Measurements from ENCODE around the gene STX18. TPM values are rescaled to one million over a fixed set of nuclear protein-coding genes. Genes with fewer than 3 reads are reported as not detected.

Gene STX18
- total RNA-seq, 4 donors from 2014 or later = 9.2 to 56.9 (median 42.1) TPM

- Histone ChIP-seq H3K4me1 (no peaks in the 10 kb centered on the region), H3K27ac (no peak overlapping the region), H3K9me3 (no peaks in the 10 kb centered on the region), H3K4me3 (no peak overlapping the region), H3K36me3 (no peaks in the 10 kb centered on the region), H3K27me3 (no peaks in the 10 kb centered on the region)
- 86 to 90% methylated on average over 2 to 23 of the region's 23 CpGs for WGBS, 2 donors (ENCODE audit: low coverage in 1 of 2)
- no peak for DNase-seq
- in situ Hi-C loops (cut with MboI; ENCODE audit: low pct_ligation_motif_present in 1 of 4, low pct_unique_long_range_greater_than_20kb in 1 of 4, low sequenced_read_pairs in 3 of 4) = no loop called here
- intact Hi-C loops (cut with DNase I; ENCODE audit: low total_unique reads) = no loop called here
- TF ChIP-seq CTCF (IDR thresholded peaks at IDR 0.05) = no peak
- TF ChIP-seq POLR2A (IDR thresholded peaks at IDR 0.05) = no peak
- TF ChIP-seq EP300 (IDR thresholded peaks at IDR 0.05; ENCODE audit: low read depth) = no peak
- TF ChIP-seq POLR2AphosphoS5 (IDR thresholded peaks at IDR 0.05) = no peak
These were observed 132.3 kb downstream of the STX18 start for GRCh38 chr4:4409416-4410115.

GRCh38 chr4:4408576-4409335 is 133.1 kb downstream of the STX18 start:
- no peaks in the 10 kb centered on the region for H3K9me3 ChIP-seq
- no peak for DNase-seq
- intact Hi-C loops (cut with DNase I; ENCODE audit: low total_unique reads) (no loop called here), in situ Hi-C loops (cut with MboI; ENCODE audit: low pct_ligation_motif_present in 1 of 4, low pct_unique_long_range_greater_than_20kb in 1 of 4, low sequenced_read_pairs in 3 of 4) (no loop called here)
- no peak overlapping the region for H3K4me3 ChIP-seq
- TF ChIP-seq CTCF (IDR thresholded peaks at IDR 0.05) = no peak
- TF ChIP-seq POLR2AphosphoS5 (IDR thresholded peaks at IDR 0.05) = no peak
- no peak for TF ChIP-seq EP300 (IDR thresholded peaks at IDR 0.05; ENCODE audit: low read depth)
- no peak for TF ChIP-seq POLR2A (IDR thresholded peaks at IDR 0.05)
- H3K36me3 ChIP-seq = no peaks in the 10 kb centered on the region
- no peak overlapping the region for H3K27ac ChIP-seq
- 66% methylated on average over 23 of the region's 23 CpGs; no CpG with 5 or more reads in 1 of the 2 donors for WGBS, 2 donors (ENCODE audit: low coverage in 1 of 2)
- no peaks in the 10 kb centered on the region for H3K4me1 ChIP-seq
- no peaks in the 10 kb centered on the region for H3K27me3 ChIP-seq

DNA sequence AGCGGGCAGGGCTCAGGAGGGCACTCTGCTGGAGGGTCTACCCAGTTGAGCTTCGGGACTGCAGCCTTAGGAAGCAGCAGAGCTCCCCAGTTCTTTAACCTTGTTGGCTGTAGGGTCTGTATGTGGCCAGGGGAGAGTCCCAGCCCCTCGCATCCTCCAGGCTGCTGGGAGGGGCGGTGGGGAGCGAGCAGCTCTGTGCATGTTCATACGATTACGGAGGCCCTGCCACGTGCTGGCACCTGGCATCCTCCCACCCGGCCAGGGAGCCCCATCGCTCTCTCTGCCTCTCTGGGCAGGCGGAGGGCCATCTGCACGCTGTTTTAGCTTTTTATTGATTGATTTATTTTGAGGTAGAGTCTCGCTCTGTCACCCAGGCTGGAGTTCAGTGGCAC is 133.7 kb downstream of the STX18 start:
- Histone ChIP-seq H3K27me3 (no peaks in the 10 kb centered on the region), H3K36me3 (no peaks in the 10 kb centered on the region), H3K27ac (no peak overlapping the region), H3K9me3 (no peaks in the 10 kb centered on the region), H3K4me1 (no peaks in the 10 kb centered on the region), H3K4me3 (no peak overlapping the region)
- intact Hi-C loops (cut with DNase I; ENCODE audit: low total_unique reads) (no loop called here), in situ Hi-C loops (cut with MboI; ENCODE audit: low pct_ligation_motif_present in 1 of 4, low pct_unique_long_range_greater_than_20kb in 1 of 4, low sequenced_read_pairs in 3 of 4) (no loop called here)
- DNase-seq = no peak
- no peak for TF ChIP-seq POLR2AphosphoS5 (IDR thresholded peaks at IDR 0.05)
- TF ChIP-seq EP300 (IDR thresholded peaks at IDR 0.05; ENCODE audit: low read depth) = no peak
- TF ChIP-seq CTCF (IDR thresholded peaks at IDR 0.05) = no peak
- no peak for TF ChIP-seq POLR2A (IDR thresholded peaks at IDR 0.05)
- WGBS, 2 donors (ENCODE audit: low coverage in 1 of 2) = 66 to 80% methylated on average over 1 to 13 of the region's 13 CpGs

DNA sequence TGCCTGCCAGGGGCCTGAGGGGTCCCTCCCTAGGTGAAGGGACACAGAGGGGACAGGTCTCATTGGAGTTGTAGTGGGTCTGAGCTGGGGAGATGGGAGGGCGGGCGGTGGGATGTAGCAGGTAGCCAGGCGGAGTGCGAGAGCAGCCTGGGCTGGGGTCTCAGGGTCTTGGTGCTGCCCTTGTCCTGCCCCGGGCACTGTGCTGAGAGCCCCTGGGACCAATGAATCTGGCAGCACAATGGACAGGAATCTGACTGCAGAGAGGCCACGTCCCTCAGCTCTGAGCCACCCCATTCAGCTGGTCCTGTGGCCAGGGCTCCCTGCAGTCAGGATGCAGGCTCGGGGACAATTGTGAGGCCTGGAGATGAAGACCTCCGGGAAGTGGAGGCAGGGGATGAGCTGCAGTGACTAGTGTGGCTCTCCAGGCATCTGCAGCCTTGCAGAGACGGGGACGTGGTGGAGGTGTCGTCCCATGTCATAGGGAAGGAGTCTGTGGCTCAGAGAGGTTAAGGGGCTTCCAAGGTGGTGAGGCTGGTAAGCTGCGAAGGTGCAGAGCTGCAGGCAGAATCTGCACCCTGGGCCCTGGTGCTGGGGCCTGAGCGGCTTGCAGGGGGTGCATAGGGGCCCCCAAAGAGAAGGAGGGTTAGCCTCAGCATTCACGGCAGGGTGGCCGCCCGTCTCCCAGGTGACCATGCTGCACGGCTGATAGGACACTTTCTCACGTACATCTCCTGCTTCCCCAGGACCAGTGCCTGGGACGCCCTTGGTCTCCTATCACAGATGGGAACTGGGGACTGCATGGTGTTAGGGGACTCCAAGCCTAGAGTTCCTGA is 134.3 kb downstream of the STX18 start:
- Histone ChIP-seq H3K27me3 (no peaks in the 10 kb centered on the region), H3K9me3 (no peaks in the 10 kb centered on the region), H3K27ac (no peak overlapping the region), H3K4me3 (no peak overlapping the region), H3K36me3 (no peaks in the 10 kb centered on the region), H3K4me1 (no peaks in the 10 kb centered on the region)
- 71% methylated on average over 18 of the region's 19 CpGs; no CpG with 5 or more reads in 1 of the 2 donors for WGBS, 2 donors (ENCODE audit: low coverage in 1 of 2)
- intact Hi-C loops (cut with DNase I; ENCODE audit: low total_unique reads) = no loop called here
- DNase-seq = no peak
- in situ Hi-C loops (cut with MboI; ENCODE audit: low pct_ligation_motif_present in 1 of 4, low pct_unique_long_range_greater_than_20kb in 1 of 4, low sequenced_read_pairs in 3 of 4) = no loop called here
- TF ChIP-seq POLR2A (IDR thresholded peaks at IDR 0.05) (no peak), POLR2AphosphoS5 (IDR thresholded peaks at IDR 0.05) (no peak), CTCF (IDR thresholded peaks at IDR 0.05) (no peak), EP300 (IDR thresholded peaks at IDR 0.05; ENCODE audit: low read depth) (no peak)
